ENCODE data around the gene ARHGAP40. TPM values are rescaled to one million over a fixed set of nuclear protein-coding genes. Genes with fewer than 3 reads are reported as not detected.

The ARHGAP40 gene
- total RNA-seq, 1 donor from 2014 or later = not detected

DNA sequence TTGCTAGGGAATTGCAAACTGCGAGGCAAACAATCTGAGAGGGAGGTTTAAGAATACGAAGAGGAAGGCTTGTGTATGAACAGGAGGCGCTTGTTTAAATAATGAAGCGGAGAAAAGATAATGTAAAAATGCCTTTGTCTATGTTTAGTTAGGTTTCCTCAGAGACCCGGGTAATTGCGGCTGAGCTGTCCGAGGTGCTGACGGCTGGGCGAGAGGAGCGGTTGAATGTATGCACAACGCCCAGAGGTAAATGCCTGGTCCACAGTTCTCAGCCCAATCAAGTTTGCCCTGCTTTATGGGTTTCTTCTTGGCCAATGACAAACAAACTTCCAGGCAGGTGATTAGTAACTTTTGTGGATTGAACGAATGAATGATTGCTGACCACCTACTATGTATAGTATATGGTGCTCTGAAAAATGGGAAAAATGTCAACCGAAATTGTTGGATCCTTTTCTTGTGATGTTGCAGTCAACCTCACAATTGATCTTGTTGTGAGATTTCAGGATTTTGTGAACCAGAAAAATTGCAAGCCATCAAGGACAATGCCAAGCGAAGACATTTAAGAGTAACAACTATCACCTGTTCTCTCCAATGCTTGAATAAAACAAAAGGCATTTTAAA is 84.4 kb downstream of the ARHGAP40 start:
- Mint-ChIP-seq H3K27me3 (ENCODE audit: unreplicated experiment) (peaks cover 13% of the 10 kb centered on the region), H3K36me3 (ENCODE audit: unreplicated experiment) (no peaks in the 10 kb centered on the region), H3K9me3 (ENCODE audit: unreplicated experiment) (no peaks in the 10 kb centered on the region), H3K4me1 (ENCODE audit: unreplicated experiment) (no peaks in the 10 kb centered on the region), H3K27ac (ENCODE audit: unreplicated experiment) (no peak overlapping the region), H3K4me3 (ENCODE audit: unreplicated experiment) (no peak overlapping the region)
- TF ChIP-seq, protein P1, sequence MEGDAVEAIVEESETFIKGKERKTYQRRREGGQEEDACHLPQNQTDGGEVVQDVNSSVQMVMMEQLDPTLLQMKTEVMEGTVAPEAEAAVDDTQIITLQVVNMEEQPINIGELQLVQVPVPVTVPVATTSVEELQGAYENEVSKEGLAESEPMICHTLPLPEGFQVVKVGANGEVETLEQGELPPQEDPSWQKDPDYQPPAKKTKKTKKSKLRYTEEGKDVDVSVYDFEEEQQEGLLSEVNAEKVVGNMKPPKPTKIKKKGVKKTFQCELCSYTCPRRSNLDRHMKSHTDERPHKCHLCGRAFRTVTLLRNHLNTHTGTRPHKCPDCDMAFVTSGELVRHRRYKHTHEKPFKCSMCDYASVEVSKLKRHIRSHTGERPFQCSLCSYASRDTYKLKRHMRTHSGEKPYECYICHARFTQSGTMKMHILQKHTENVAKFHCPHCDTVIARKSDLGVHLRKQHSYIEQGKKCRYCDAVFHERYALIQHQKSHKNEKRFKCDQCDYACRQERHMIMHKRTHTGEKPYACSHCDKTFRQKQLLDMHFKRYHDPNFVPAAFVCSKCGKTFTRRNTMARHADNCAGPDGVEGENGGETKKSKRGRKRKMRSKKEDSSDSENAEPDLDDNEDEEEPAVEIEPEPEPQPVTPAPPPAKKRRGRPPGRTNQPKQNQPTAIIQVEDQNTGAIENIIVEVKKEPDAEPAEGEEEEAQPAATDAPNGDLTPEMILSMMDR (IDR thresholded peaks at IDR 0.05) = no peak
- no peak for DNase-seq (ENCODE audit: extremely low spot score, unreplicated experiment)

DNA sequence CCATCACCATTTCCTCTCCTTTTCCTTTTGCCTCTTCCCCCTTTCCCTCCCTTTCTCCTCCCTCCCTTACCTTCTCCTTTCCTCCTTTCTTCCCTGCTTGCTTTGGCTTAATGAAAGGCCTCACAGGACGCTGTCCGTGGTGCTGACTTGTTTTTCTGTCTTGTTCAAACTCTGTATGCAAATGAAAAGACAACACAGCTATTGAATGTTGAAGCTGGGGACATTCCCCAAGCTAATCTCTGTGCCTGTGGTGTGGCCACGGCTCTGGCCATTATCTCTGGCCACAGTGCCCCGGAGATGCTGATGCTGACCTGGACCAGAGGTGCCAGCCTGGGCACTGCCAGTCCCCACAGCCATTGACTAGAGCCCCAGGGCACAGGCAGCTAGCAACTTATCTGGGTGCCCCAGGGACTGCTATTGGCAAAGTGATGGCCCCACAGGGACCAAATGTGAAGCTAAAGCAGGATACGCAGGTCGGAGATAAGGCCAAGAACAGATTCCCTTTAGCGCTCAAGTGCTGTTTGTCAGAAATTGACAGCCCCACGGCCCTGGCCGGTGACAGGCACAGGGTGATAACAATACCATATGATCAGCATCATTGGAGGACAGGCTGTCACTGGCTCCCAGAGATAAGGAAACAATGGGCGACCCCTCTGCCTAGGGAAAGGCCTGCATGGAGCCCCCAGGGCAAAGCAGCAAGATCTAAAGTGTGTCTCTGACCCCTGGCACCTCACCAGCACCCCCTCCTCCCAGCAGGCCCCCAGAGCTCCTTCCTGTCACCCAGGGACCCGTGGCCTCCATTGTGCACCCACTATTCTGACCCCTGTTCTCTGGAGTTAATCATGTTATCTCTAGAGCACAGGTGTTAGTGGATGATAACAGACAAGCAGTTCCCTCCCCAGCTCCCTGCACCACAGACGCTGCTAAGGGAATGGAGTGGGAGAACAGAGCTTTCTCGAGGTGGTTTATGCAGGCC is 91.1 kb downstream of the ARHGAP40 start:
- Mint-ChIP-seq H3K36me3 (ENCODE audit: unreplicated experiment) (no peaks in the 10 kb centered on the region), H3K27me3 (ENCODE audit: unreplicated experiment) (no peaks in the 10 kb centered on the region), H3K4me3 (ENCODE audit: unreplicated experiment) (no peak overlapping the region), H3K4me1 (ENCODE audit: unreplicated experiment) (no peaks in the 10 kb centered on the region), H3K9me3 (ENCODE audit: unreplicated experiment) (no peaks in the 10 kb centered on the region), H3K27ac (ENCODE audit: unreplicated experiment) (no peak overlapping the region)
- TF ChIP-seq, protein P1 (IDR thresholded peaks at IDR 0.05) = no peak
- DNase-seq (ENCODE audit: extremely low spot score, unreplicated experiment) = no peak

DNA sequence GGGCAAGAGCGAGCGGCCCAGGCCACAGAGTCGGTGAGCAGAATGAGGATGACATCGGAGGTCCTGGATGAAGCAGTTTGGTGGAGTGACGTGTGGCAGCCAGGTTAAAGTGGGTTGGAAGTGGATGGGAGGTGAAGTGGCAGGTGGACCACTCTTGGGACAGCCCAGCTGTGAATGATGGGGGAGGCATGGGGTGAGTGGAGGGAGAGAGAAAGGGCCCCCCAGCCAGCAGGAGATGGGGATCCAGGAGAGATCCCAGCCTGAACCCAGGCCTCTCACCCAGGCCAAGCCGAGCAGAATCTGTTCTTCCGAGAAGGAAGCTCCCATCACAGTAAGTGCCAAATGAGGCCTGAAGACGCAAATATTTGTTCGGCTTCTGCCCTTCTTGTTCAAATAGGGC is 95.7 kb downstream of the ARHGAP40 start:
- H3K4me3 Mint-ChIP-seq (ENCODE audit: unreplicated experiment) = no peak overlapping the region

DNA sequence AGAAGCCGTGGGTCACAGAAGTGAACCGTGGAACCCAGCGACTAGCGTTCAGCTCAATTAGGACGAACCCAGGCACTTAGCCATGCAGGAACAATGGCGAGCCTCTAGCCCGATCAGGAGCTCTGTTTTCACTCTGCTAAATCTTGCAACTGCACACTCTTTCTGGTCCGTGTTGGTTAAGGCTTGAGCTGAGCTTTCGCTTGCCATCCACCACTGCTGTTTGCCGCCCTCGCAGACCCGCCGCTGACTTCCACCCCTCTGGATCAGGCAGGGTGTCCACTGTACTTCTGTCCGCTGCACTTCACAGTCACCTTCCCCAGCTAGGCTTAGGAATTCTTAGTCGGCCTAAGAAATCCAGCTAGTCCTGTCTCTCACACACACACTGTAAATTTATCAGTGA is 96.9 kb downstream of the ARHGAP40 start:
- H3K4me3 Mint-ChIP-seq (ENCODE audit: unreplicated experiment) = no peak overlapping the region
- no peaks in the 10 kb centered on the region for H3K36me3 Mint-ChIP-seq (ENCODE audit: unreplicated experiment)
- no peak for DNase-seq (ENCODE audit: extremely low spot score, unreplicated experiment)
- no peaks in the 10 kb centered on the region for H3K4me1 Mint-ChIP-seq (ENCODE audit: unreplicated experiment)
- H3K9me3 Mint-ChIP-seq (ENCODE audit: unreplicated experiment) = no peaks in the 10 kb centered on the region
- peaks cover 6% of the 10 kb centered on the region for H3K27me3 Mint-ChIP-seq (ENCODE audit: unreplicated experiment)
- TF ChIP-seq, protein P1 (IDR thresholded peaks at IDR 0.05) = no peak
- H3K27ac Mint-ChIP-seq (ENCODE audit: unreplicated experiment) = no peak overlapping the region

More for the DNA sequence above, 95.7 kb downstream of the ARHGAP40 start:
- Mint-ChIP-seq H3K27me3 (ENCODE audit: unreplicated experiment) (no peaks in the 10 kb centered on the region), H3K36me3 (ENCODE audit: unreplicated experiment) (no peaks in the 10 kb centered on the region), H3K9me3 (ENCODE audit: unreplicated experiment) (no peaks in the 10 kb centered on the region), H3K4me1 (ENCODE audit: unreplicated experiment) (no peaks in the 10 kb centered on the region), H3K27ac (ENCODE audit: unreplicated experiment) (no peak overlapping the region)
- no peak for DNase-seq (ENCODE audit: extremely low spot score, unreplicated experiment)
- TF ChIP-seq, protein P1 (IDR thresholded peaks at IDR 0.05) = no peak

DNA sequence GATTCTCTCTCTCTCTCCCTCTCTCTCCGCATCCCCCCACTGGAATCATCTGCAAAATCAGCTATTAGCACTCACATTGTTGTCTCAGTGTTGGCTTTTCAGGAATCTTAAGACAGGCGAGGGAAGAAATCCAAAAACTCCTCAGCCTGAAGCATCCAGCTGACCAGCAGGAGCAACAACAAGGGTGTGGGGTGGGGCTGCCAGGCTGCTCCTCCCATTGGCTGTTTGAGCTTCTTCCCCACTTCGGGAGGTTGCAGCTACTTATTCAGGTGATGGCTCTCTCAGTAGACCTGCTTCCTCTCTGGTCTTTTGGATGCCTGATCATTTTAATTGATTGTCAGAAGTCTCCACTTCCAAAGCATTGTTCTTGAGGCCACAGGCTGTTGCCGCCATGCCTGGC is 98.5 kb downstream of the ARHGAP40 start:
- no peaks in the 10 kb centered on the region for H3K36me3 Mint-ChIP-seq (ENCODE audit: unreplicated experiment)
- H3K27ac Mint-ChIP-seq (ENCODE audit: unreplicated experiment) = no peak overlapping the region
- no peaks in the 10 kb centered on the region for H3K4me1 Mint-ChIP-seq (ENCODE audit: unreplicated experiment)
- no peak overlapping the region for H3K4me3 Mint-ChIP-seq (ENCODE audit: unreplicated experiment)
- no peaks in the 10 kb centered on the region for H3K9me3 Mint-ChIP-seq (ENCODE audit: unreplicated experiment)
- H3K27me3 Mint-ChIP-seq (ENCODE audit: unreplicated experiment) = peaks cover 10% of the 10 kb centered on the region
- DNase-seq (ENCODE audit: extremely low spot score, unreplicated experiment) = no peak
- TF ChIP-seq, protein P1 (IDR thresholded peaks at IDR 0.05) = no peak

Data from osteocyte (in vitro differentiated cells).